HL-60/S4 treated with phorbol 12-myristate 13-acetate at 8.2 ng/mL for 4 days and 3 days (cell line): ENCODE measurements around the gene HINT2.

Experiments
- in situ Hi-C: fragments of 300-500 bp; cut with MboI; formaldehyde crosslinking; loops from 2 replicates; pipeline ENCODE4 v1.15.0; 2022; ENCODE audit warnings: low sequenced_read_pairs

The HINT2 gene

GRCh38 chr9:35841645-35841900 lies 26.7 kb upstream of the HINT2 start:
- in situ Hi-C loops, result no loop called here

GRCh38 chr9:35840881-35841644 lies 26.2 kb upstream of the HINT2 start:
- in situ Hi-C loops, result no loop called here

DNA sequence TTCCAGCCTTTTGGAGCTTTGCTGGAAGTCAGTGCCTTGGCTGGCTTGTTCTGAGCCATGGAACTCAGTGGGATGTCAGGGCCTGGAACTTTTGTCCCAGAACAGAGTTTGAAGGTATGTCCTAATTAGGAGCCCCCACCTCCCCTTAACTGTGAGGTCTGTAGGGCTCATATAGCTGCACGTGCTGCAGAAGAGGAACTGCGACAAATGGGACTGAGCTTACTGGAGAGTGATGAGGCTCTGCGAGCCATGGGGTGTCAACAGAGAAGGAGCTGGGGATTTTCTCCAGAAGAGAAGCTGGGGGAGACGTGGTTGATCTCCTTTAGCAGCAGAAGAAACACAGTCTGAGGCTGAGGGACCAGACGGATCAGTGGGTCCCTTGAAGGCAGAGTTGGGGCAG lies 25.1 kb upstream of the HINT2 start:
- in situ Hi-C loops, result no loop called here

GRCh38 chr9:35836595-35836994 lies 21.8 kb upstream of the HINT2 start:
- in situ Hi-C loops, result no loop called here

DNA sequence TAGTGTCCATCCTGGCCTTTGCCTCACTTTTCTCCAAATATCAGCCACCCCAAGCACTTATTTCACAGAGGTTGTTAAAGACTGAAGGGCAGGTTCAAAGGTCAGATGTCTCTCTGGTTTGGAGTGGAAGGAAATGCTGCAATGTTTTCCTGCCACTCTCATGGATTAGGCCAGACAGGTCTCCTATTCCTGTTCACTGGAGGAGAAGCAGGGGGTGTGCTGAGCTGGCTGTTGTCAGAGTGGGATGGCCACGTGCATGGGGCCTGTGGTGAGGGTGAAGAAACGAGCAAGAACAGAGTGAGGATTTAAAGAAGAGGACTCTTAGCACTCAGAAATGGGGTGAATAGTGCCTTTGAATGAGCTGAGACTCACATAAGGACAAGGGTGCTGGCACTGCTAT lies 20.9 kb upstream of the HINT2 start:
- in situ Hi-C loops, result no loop called here

- in situ Hi-C loops, result no loop called here
Measured at GRCh38 chr9:35835216-35835632, 20.4 kb upstream of the HINT2 start.

DNA sequence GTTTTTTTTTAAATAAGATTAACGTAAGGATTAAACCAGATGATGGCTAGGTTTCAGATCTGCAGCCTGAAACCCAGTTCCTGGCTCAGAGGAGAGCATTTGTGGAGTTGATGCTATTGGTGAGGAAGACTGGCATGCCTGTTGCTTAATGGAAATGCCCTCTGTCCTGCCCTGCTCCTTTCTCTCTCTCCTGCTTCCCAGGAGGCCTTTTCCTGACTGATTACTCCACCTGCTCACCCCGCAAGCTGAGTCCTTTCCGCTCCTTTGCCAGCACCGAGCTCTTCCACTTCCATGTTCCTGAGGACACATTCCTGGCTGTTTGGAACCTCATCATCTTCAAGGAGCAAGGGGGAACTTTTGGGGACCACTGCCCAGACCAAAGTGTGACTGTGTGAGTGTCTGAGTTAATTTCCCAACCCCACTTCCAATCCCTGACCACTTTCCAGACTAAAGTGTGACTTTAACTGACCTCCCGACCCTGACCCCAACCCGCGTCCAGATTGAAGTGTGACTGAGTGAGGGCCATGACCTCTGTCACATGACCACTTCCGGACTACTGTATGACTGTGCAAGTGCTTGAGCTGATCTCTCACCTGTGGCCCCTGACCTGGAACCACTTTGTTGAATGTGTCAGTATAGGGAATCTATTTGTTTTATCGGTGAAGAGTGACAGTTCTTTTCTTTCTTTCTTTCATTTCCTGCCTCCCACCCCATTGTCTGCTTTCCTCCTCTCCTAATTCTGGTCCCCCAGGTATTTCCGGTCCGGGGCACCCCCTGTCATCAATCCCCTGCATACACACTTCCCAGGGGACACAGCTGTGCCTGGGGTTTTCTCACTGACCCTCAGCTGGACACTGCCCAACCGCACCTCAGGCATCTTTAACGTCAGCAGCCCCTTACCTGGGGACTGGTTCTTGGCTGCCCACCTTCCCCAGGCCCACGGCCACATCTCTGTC lies 19.7 kb upstream of the HINT2 start:
- in situ Hi-C loops, result no loop called here

GRCh38 chr9:35832814-35833213 lies 18.0 kb upstream of the HINT2 start:
- in situ Hi-C loops, result no loop called here

DNA sequence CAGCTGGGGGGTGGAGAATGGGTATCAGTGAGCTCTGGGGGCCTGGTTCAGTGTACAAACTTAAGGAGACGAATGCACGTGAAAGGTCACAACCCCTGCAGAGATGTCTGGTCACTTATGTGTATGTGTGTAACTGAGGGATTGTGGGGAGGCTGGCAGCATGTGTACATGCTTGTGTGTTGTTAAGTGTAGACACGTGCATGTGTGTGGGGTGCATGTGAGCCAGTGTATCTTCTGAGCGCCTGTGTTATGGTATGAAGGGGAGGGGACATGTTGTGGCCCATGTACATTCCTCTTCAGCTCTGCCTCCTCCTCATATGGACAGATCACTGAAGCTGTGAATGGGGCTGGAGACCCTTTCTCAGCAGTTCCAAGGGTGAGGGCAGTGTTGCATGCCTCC lies 16.2 kb upstream of the HINT2 start:
- in situ Hi-C loops, result no loop called here

DNA sequence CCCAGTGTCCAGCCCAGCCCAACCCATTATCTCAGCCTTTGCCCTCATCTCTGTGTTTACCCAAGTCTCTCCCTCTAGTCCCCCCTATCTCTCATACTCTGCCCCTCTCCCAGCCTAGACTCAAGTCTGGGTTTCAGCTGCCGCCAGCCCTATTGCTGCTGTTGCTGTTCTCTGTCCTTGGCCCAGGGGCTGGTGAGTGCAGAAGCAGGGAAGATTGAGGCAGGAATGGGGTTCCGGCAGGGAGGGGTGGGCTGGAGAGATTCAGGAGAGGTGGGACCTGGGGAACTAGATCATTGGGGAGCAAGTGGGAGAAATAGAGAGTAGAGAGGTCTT lies 14.9 kb upstream of the HINT2 start:
- in situ Hi-C loops, result no loop called here

- in situ Hi-C loops, result no loop called here
Measured at GRCh38 chr9:35829084-35829763, 14.4 kb upstream of the HINT2 start, which contains the start of gene TMEM8B. TMEM8B (plus strand) TSS chr9:35829228; CDS start chr9:35829448, 220 bp downstream.

- in situ Hi-C loops, result no loop called here
Measured at GRCh38 chr9:35828716-35829083, 13.9 kb upstream of the HINT2 start, which contains the start of gene FAM221B. FAM221B (minus strand) TSS chr9:35828732; CDS start chr9:35826161, 2,571 bp downstream.

- in situ Hi-C loops, result no loop called here
Measured at GRCh38 chr9:35827486-35827885, 12.6 kb upstream of the HINT2 start.

- in situ Hi-C loops, result no loop called here
Measured at GRCh38 chr9:35826071-35826701, 11.3 kb upstream of the HINT2 start.

DNA sequence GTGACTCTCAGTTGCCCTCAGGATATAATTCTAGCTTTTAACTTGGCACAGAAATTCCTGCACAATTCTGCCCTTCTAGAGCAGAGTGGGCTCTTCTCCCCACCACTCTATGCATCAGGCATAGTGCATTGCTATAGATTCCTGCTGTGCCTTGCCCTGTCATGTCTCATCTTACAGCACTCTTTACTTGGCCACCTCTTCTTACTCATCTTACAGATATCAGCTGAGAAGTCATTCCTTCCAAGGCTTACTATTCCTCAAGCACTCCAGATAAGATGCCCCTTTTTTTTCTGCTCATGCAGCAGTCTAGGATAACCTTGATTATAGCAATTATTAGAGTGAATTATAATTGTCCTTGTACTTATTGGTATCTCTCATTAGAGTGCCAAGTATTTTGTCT lies 8.1 kb upstream of the HINT2 start:
- in situ Hi-C loops, result no loop called here

DNA sequence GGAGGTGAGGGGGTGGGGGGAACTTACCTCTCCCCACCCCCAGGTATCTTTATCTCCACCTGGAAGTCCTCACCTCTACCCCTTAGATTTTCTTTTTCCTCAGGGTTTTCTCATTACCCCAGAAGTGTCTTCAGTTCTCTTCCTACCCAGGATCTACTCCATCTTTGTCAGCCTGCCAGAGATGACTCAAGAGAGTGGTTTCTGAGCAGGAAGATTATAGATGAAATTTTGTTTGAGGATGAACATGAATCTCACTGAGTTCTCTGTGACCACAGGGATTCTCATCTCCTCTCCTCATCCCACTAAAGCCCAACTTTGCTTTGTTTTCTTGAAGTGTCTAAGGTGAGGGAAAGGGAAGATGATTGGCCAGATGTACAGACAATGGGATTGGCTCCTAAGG lies 5.2 kb upstream of the HINT2 start:
- in situ Hi-C loops, result no loop called here

DNA sequence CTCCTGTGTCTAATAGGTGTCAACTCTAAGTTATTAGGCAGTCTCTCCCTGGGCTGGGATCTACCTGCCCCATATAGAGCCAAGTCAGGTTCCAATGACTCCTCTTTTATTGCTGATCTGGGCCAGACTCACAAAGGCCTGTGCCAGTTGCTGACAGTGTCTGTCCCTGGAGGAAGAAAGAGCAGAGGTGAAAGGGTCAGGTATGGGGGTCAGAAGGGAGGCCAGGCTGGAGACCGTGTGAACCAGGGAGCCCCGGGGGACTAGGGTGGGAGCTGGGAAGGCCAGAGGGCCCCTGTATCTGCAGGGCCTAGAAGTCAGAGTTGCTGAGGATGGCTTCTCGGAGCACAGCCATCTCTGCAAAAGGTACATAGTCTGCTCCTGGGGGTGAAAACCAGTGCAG lies 3.5 kb upstream of the HINT2 start:
- in situ Hi-C loops, result no loop called here

DNA sequence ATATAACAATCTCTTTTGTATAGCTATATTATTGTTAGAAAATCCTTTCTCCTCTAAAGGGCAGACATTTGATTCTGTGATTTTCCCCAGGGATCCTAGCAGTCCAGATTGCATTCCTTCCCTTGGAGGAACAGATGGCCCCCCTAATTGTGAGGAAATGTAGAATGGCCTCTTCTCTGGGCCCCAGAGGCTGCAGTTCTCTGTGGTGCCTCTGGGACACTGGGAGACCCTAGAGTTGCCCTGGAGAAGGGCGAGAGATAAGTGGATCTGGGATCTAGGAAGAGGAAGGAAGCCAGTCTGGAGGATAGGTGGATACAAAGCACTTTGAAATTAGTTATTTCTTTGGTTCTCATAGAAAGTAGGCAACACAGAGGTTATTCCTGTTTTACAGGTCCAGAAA lies 1.9 kb upstream of the HINT2 start:
- in situ Hi-C loops, result no loop called here

DNA sequence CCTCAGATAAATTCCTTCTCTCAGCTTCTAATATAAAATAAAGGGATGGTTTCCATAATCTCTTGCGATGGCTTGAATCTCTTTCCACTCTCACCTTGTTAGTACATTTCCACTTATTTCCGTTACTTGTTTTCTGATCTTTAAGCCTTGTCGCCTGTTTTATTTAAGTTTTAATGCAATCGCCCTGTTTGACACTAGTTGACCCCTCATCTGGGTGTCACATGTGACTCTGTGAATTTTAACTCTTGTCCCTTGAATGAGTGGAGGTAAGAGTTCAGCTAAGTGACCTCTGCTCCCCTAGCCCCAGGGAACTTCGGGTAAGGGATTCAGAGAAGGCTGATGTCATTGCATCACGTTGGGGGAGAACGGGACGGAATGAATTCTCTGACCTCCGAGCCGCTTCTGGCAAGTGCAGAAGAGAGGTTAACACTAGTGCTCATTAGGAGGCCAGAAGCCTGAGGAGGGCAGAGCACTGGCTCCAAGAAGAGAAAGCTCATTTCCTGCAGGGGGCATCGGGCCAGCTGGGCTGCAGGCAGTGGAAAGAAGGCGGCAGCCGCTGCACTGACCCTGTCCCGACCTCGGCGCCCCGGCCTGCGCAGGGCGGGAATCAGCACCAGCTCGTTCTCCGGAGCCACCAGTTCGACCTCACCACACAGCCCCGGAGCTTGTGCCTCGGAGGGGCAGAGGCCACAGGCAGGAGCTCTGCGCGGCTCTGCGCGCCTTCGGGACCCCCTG lies 569 bp downstream of the HINT2 start:
- in situ Hi-C loops, result no loop called here

- in situ Hi-C loops, result no loop called here
Measured at GRCh38 chr9:35813434-35814105, 1.3 kb downstream of the HINT2 start.
